Stimulated activated naive CD8-positive, alpha-beta T cell treated with anti-CD3 and anti-CD28 coated beads, Interleukin-15, amount 100 ng/mL, for 72 hours (primary cell): ENCODE data around the gene AGXT2.

ENCODE experiments used
- ATAC-seq: fragments of 150-1000 bp; cut with Tn5 transposase; 2 replicates; pipeline ENCODE4 v1.10.0; 2021; ENCODE audit warnings: mild to moderate bottlenecking, moderate library complexity
- DNase-seq, 2 donors: peaks; one replicate each; pipeline ENCODE4 v3.0.0; 2021 to 2022
- H3K27ac Mint-ChIP-seq, 2 donors: one replicate each; pipeline ENCODE4 v1.8.0; 2022; ENCODE audit warnings: mild to moderate bottlenecking in 2 of 2, mixed read lengths in 2 of 2, moderate library complexity in 2 of 2
- H3K27me3 Mint-ChIP-seq: one replicate; pipeline ENCODE4 v1.8.0; 2022; ENCODE audit warnings: mixed read lengths
- H3K4me1 Mint-ChIP-seq: one replicate; pipeline ENCODE4 v1.8.0; 2022; ENCODE audit warnings: mild to moderate bottlenecking, mixed read lengths
- H3K4me3 Mint-ChIP-seq, 2 donors: one replicate each; pipeline ENCODE4 v1.8.0; 2022; ENCODE audit warnings: mild to moderate bottlenecking in 2 of 2, mixed read lengths in 2 of 2, moderate library complexity in 1 of 2
- H3K9me3 Mint-ChIP-seq, 2 donors: one replicate each; pipeline ENCODE4 v1.8.0; 2022; ENCODE audit warnings: mixed read lengths in 2 of 2

Gene AGXT2

DNA sequence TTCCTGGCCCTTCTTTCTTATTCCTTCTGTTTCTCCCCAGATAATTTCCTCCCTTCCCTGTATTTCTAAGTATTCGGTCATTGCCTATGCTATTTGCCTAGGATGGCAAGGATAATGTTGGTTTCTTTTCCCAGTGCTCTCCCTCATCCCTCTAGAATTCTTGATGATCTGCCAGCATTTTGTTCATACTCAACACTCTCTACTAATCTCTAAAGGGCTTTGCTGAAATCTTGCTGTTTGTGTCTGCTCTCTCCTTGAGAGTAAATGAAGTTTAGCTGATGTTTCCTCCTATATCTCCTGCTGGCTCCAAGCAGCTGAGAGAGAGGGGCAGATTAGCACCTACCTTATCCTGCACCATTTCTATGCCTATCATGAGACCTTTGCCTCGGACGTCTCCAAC lies 38.1 kb downstream of the AGXT2 start:
- peaks cover 17% of the 10 kb centered on the region for H3K27me3 Mint-ChIP-seq
- no peak overlapping the region for H3K4me3 Mint-ChIP-seq
- H3K27ac Mint-ChIP-seq, result no peak overlapping the region
- H3K9me3 Mint-ChIP-seq, result no peaks in the 10 kb centered on the region
- ATAC-seq (no peak), DNase-seq (no peak)
- H3K4me1 Mint-ChIP-seq, result no peaks in the 10 kb centered on the region

GRCh38 chr5:35009019-35009418 lies 38.7 kb downstream of the AGXT2 start:
- Mint-ChIP-seq H3K4me1 (no peaks in the 10 kb centered on the region), H3K27me3 (peaks cover 17% of the 10 kb centered on the region), H3K27ac (no peak overlapping the region), H3K9me3 (no peaks in the 10 kb centered on the region), H3K4me3 (no peak overlapping the region)
- ATAC-seq, result no peak
- no peak for DNase-seq

DNA sequence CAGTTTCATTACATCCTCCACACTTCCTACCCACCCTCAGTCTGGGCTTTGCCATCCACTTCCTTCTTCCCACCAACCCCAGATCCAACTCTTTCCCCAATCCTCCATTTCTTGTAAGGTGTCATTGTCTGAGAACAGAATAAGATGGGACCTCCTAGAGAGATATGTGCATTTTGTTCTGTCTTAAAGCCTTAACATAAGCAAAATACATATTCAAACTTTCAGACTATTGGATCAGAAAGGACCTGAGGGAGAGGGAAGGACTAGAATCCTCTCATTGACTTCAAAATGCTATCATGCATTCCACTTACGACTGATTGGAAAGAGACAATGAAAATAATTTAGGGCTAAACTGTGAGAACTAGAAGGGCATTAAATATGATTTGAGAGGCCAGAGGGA lies 43.0 kb downstream of the AGXT2 start:
- H3K4me3 Mint-ChIP-seq, result no peak overlapping the region
- no peaks in the 10 kb centered on the region for H3K4me1 Mint-ChIP-seq
- ATAC-seq, result no peak
- DNase-seq, result no peak
- H3K27ac Mint-ChIP-seq, result no peak overlapping the region
- H3K9me3 Mint-ChIP-seq, result no peaks in the 10 kb centered on the region
- peaks cover 40% of the 10 kb centered on the region for H3K27me3 Mint-ChIP-seq

DNA sequence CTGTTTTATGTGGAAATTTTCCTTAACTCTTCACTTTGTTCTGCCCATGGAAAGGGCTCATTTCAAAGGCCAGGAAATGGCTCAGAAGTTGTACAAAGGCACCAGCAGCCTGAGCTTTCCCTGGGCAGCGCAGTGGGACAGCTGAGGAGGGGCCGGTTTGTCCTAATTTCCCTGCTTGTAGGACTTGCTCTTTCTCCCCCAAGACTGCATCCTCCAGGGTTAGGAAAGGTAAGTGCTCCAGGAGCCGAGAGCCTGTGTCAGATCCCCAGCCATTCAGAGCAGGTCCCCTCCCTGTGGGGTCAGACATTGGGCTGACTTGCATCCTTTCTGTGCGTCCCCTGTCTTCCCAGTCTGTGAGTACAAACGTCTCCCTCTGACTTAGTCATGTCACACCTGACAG lies 43.5 kb downstream of the AGXT2 start:
- no peak overlapping the region for H3K4me3 Mint-ChIP-seq
- peaks cover 42% of the 10 kb centered on the region for H3K27me3 Mint-ChIP-seq
- no peaks in the 10 kb centered on the region for H3K4me1 Mint-ChIP-seq
- H3K27ac Mint-ChIP-seq, result no peak overlapping the region
- no peaks in the 10 kb centered on the region for H3K9me3 Mint-ChIP-seq
- ATAC-seq (no peak), DNase-seq (no peak)

DNA sequence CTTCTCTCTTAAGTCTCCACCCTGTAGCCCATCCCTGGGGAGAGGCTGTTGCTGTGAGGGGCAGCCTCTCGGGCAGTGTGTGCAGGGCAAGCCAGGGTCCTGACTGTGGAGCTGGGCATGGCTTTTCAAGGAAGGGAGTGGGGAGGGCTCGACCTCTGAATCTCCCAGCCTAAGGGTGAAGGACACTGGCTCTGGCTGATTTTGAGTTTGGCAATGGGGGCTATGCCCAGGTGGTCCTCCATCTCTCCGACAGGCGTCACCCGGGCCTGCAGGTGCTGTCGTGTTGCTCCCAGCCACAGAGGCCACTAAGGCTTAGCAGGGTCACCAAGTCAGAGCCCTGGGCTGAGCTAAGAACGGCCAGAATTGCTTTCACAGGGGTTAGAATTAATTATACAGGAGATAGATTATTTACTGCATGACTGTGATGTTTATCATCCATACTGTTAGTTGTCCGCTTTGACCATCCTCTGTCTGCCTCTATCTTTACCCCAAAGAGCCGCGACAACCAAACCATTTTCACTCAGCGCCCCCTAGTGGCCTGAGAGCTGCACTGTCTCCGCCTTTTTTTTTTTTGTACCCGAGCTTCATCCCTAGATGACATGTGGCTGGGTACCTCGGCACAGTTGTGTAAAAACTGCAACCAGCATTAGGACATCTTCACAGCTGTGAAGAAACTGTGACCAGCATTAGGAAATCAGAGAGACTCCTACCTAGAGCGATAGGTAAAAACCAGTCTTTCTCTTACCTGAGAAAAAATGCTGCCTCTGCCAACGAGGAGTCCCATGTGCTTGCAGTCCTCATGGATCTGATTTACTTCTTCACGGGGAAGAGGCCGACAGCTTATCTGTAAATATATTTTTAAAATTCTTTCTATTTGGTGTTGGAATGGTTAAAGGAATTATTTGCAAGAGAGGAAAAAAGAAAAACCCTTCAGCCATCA lies 44.5 kb downstream of the AGXT2 start:
- H3K4me1 Mint-ChIP-seq, result no peaks in the 10 kb centered on the region
- DNase-seq, result peak; percentile 58 to 70
- peak; percentile 70 for ATAC-seq

GRCh38 chr5:35002459-35002858 lies 45.3 kb downstream of the AGXT2 start:
- Mint-ChIP-seq H3K4me3 (no peak overlapping the region), H3K27ac (no peak overlapping the region), H3K4me1 (no peaks in the 10 kb centered on the region), H3K9me3 (no peaks in the 10 kb centered on the region), H3K27me3 (peaks cover 44% of the 10 kb centered on the region)
- ATAC-seq (no peak), DNase-seq (no peak)

More for the DNA sequence above, 44.5 kb downstream of the AGXT2 start:
- peaks cover 44% of the 10 kb centered on the region for H3K27me3 Mint-ChIP-seq
- H3K4me3 Mint-ChIP-seq, result no peak overlapping the region
- no peaks in the 10 kb centered on the region for H3K9me3 Mint-ChIP-seq
- H3K27ac Mint-ChIP-seq, result no peak overlapping the region

DNA sequence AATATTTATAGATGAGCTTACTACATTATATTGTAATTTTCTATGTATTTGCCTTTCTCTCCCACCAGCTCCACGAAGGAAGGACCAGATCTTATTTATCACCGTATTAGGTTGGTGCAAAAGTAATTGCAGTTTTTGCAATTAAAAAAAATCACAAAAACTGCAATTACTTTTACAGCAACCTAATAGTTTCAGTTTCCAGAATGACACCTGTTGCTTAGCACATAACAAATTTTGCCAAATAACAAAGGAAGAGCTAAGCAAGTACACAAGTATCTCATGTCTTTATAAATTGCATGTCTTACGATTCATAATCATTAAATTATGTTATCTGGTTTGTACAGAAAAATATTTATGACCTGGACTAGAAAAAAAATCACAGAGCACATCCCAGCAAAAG lies 45.9 kb downstream of the AGXT2 start:
- no peak overlapping the region for H3K27ac Mint-ChIP-seq
- H3K27me3 Mint-ChIP-seq, result peaks cover 46% of the 10 kb centered on the region
- no peaks in the 10 kb centered on the region for H3K9me3 Mint-ChIP-seq
- H3K4me3 Mint-ChIP-seq, result no peak overlapping the region
- DNase-seq (no peak), ATAC-seq (no peak)
- no peaks in the 10 kb centered on the region for H3K4me1 Mint-ChIP-seq

- no peak overlapping the region for H3K27ac Mint-ChIP-seq
- peaks cover 55% of the 10 kb centered on the region for H3K27me3 Mint-ChIP-seq
- DNase-seq, result no peak
- H3K9me3 Mint-ChIP-seq, result no peaks in the 10 kb centered on the region
- no peaks in the 10 kb centered on the region for H3K4me1 Mint-ChIP-seq
- H3K4me3 Mint-ChIP-seq, result no peak overlapping the region
- no peak for ATAC-seq
Observed at GRCh38 chr5:34998058-34998789, 49.5 kb downstream of the AGXT2 start.

DNA sequence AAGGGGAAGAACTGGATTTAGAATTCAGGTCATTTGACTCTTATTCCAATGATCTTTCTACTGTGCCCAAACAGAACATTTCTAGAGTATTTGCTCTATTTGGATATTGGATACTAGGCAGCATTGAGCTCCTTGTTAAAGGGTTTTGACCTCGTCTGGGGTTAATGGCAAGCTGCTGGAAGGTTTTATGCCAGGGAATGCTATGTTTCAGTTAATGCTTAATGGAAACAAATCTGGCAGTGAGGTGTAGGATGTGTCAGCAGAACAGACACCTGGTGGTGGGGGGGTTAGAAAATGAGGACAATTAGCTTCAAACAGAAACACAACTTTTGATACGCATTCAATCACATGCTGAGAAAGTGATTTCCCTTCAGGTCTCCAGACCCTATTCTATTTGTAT lies 51.5 kb downstream of the AGXT2 start:
- Mint-ChIP-seq H3K27ac (no peak overlapping the region), H3K27me3 (peaks cover 54% of the 10 kb centered on the region), H3K4me3 (no peak overlapping the region), H3K4me1 (no peaks in the 10 kb centered on the region), H3K9me3 (no peaks in the 10 kb centered on the region)
- no peak for DNase-seq
- no peak for ATAC-seq

DNA sequence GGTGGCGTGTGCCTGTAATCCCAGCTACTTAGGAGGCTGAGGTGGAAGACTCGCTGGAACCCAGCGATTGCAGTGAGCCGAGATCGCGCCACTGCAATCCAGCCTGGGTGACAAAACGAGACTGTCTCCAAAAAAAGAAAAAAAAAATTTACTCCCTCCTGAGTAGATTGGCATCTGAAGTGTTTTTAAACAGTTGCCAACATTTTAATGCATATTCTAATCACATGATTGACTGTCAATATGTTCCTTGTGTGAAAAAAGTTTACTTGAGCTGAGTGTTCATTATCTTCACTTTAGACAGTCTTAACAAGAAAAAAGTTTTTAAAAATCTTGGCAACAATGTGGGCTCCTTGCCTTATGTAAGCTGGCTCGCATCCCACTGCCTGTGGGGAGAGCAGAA lies 53.8 kb downstream of the AGXT2 start:
- Mint-ChIP-seq H3K4me3 (no peak overlapping the region), H3K9me3 (no peaks in the 10 kb centered on the region), H3K27ac (no peak overlapping the region), H3K4me1 (no peaks in the 10 kb centered on the region), H3K27me3 (peaks cover 56% of the 10 kb centered on the region)
- ATAC-seq (no peak), DNase-seq (no peak)

- H3K27ac Mint-ChIP-seq, result no peak overlapping the region
- peaks cover 75% of the 10 kb centered on the region for H3K27me3 Mint-ChIP-seq
- no peak for DNase-seq
- H3K4me1 Mint-ChIP-seq, result no peaks in the 10 kb centered on the region
- H3K4me3 Mint-ChIP-seq, result no peak overlapping the region
- peaks cover 6 to 20% of the 10 kb centered on the region in 2 donors for H3K9me3 Mint-ChIP-seq
- no peak for ATAC-seq
Observed at GRCh38 chr5:34991486-34992238, 56.1 kb downstream of the AGXT2 start.

- Mint-ChIP-seq H3K27me3 (peaks cover 46% of the 10 kb centered on the region), H3K27ac (no peak overlapping the region), H3K4me1 (no peaks in the 10 kb centered on the region), H3K4me3 (no peak overlapping the region), H3K9me3 (peaks cover 12 to 36% of the 10 kb centered on the region in 2 donors)
- ATAC-seq, result no peak
- no peak for DNase-seq
Observed at GRCh38 chr5:34986965-34987364, 60.8 kb downstream of the AGXT2 start.

GRCh38 chr5:34982823-34983222 lies 64.9 kb downstream of the AGXT2 start:
- H3K4me1 Mint-ChIP-seq, result no peaks in the 10 kb centered on the region
- ATAC-seq (no peak), DNase-seq (no peak)
- H3K9me3 Mint-ChIP-seq, result peaks cover 12 to 39% of the 10 kb centered on the region in 2 donors
- H3K4me3 Mint-ChIP-seq, result no peak overlapping the region
- H3K27me3 Mint-ChIP-seq, result peaks cover 14% of the 10 kb centered on the region
- H3K27ac Mint-ChIP-seq, result no peak overlapping the region

DNA sequence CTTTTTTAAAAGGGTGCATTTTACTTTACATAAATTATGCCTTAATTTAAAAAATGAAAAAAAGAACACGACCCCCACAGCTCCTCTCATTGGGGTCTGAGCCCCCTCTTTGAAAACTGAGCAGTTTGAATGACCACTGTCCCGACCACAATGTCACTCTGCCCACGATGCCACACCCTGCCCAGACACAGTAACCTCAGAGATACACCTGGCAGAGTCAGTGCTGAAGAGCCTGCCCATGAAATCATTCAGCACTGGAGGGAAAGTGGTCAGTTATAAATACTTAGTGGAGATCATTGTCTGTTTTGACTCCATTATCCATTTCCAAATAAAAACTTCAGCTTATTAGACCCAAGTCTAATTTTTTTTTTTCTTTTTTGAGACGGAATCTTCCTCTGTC lies 69.1 kb downstream of the AGXT2 start:
- Mint-ChIP-seq H3K4me3 (no peak overlapping the region), H3K4me1 (no peaks in the 10 kb centered on the region), H3K27ac (no peak overlapping the region), H3K27me3 (no peaks in the 10 kb centered on the region), H3K9me3 (peaks cover 0 to 17% of the 10 kb centered on the region in 2 donors)
- DNase-seq, result no peak
- ATAC-seq, result no peak

DNA sequence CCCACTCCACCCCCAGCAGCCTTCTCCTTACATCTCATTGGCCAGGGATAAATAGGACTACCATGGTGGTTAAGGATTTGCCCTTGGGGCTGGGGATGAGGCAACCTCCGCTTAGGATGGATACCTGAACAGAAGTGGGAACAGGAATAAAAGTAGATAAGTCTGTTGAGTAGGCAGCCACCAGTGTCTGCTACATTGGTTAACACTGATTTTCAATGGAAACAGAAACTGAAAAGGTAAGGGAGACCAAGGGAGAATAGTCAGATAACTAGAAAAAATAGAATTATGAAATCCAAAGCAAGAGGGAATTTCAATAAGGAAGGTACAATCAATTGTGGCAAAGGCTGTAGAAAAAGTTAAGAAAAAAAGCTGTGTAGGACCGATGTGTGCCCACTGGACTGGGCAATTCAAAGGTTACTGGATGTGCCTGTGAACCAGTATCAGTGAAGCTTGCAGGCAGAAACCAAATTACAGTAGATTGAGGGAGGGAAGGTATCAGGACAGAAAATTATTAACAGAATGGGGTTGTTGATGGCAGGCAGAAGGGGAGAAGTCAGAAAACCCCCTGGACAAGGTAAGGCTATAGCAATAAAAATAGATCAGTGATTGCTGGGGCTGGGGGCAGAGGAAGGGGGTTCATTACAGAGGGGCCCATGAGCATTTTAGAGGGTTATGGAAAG lies 69.7 kb downstream of the AGXT2 start:
- DNase-seq, result no peak
- no peak overlapping the region for H3K4me3 Mint-ChIP-seq
- H3K4me1 Mint-ChIP-seq, result no peaks in the 10 kb centered on the region
- peaks cover 0 to 17% of the 10 kb centered on the region in 2 donors for H3K9me3 Mint-ChIP-seq
- no peak overlapping the region for H3K27ac Mint-ChIP-seq
- ATAC-seq, result no peak
- no peaks in the 10 kb centered on the region for H3K27me3 Mint-ChIP-seq
